Motor neuron (in vitro differentiated cells): ENCODE data around the gene SS18L1. TPM values are rescaled to one million over a fixed set of nuclear protein-coding genes. Genes with fewer than 3 reads are reported as not detected.

ENCODE experiments used
- ATAC-seq, 8 experiments: fragments of 200-7000 bp; cut with Tn5 transposase; replicated peaks in 6 of 8; 2 replicates each; pipeline ENCODE4 v1.8.0; 2021; ENCODE audit warnings: mild to moderate bottlenecking in 8 of 8, moderate library complexity in 8 of 8
- H3K27ac ChIP-seq, 2 donors: fragments of 250-450 bp; sonication (Bioruptor Pico); 2 replicates each; pipeline ENCODE4 v1.9.0; 2021; ENCODE audit warnings: antibody characterized with exemption in 2 of 2, mild to moderate bottlenecking in 2 of 2, moderate library complexity in 1 of 2
- H3K4me1 ChIP-seq, 2 donors: fragments of 250-450 bp; sonication (Bioruptor Pico); replicated peaks in 1 of 2; 2 replicates each; pipeline ENCODE4 v1.6.1; 2021; ENCODE audit warnings: antibody characterized with exemption in 2 of 2, mild to moderate bottlenecking in 2 of 2, moderate library complexity in 1 of 2
- H3K4me3 ChIP-seq, 5 donors: fragments of 250-450 bp; sonication (Bioruptor Pico); 2 replicates each; pipeline ENCODE4 v1.9.0; 2021; ENCODE audit warnings: antibody characterized with exemption in 5 of 5, mild to moderate bottlenecking in 5 of 5, moderate library complexity in 4 of 5
- WGBS, 10 experiments: fragments of 450-650 bp; shearing (Covaris generic); methylation state at CpG; one replicate each; pipeline ENCODE4 v1.0.0; 2022; 5-methylcytosine and 5-hydroxymethylcytosine counted together
- in situ Hi-C, 9 experiments: fragments of 400-800 bp; cut with MboI; loops; one replicate each; pipeline ENCODE4 v1.15.0; 2021; ENCODE audit warnings: low sequenced_read_pairs in 9 of 9, low pct_unique_long_range_greater_than_20kb in 2 of 9; ENCODE audit not compliant: unreplicated experiment in 9 of 9
- total RNA-seq, 8 experiments: library from RNA; unstranded; fragments of 300-600 nt; gene quantifications; 2 replicates each; pipeline versions ENCODE4 v1.2.3 to v1.2.4, GENCODE V29; 2022

Gene SS18L1
- total RNA-seq, 8 experiments from 2014 or later: 9.5 to 32.0 (median 29.5) TPM

DNA sequence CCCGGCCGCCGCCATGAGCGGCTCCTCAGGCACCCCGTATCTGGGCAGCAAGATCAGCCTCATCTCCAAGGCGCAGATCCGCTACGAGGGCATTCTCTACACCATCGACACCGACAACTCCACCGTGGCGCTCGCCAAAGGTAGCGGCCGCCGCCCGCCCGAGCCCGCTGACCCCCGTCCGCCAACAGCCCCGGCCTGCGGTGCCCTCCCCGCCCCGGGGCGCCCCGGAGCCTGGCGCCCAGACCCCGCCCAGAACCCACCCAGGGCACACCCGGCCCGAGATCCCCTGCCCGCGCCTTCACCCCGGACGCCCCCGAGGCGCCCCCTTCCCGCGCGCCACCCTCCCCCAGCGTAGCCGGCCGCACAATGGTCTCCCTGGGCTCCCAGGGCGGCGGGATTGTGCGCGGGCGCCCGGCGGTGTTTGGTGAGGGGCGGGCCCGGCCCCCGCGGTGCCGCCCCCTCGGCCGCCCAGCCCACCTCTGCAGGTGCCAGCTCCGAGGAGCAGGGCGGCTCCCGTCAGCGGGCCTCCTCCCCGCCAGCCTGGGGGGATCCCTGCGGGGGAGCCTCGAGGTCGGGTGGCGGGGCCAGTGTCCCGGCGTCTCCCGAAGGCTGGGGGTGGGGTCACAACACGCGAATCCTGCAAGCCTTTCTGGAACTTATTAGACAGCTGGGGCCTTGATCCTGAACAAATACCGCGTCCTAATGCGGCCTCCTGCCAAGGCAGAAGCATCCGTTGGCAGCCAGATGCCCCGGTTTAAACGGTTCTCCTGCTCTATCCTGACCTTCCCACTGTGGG is 20.7 kb upstream of the SS18L1 start:
- peak overlapping the region; percentile 84 to 92 for H3K27ac ChIP-seq
- in situ Hi-C loops: loop anchor here in 1 of 9 experiments (10.0 kb wide), 1 partner anchor 118 kb away; no protein-coding TSS in a partner anchor
- H3K4me3 ChIP-seq: peak overlapping the region; percentile 61 to 85 (median 69)
- WGBS, 10 experiments: 0 to 10% (median 0%) methylated on average over 2 to 5 of the region's 77 CpGs; no CpG with 5 or more reads in 7 of the 10 experiments
- ATAC-seq: peak in 7 of 8 experiments; percentile 0 to 42 (median 8)
- peaks cover 14 to 16% of the 10 kb centered on the region in 2 donors for H3K4me1 ChIP-seq

- in situ Hi-C loops: loop anchor here in 1 of 9 experiments (10.0 kb wide), 1 partner anchor 119 kb away; no protein-coding TSS in a partner anchor
- Histone ChIP-seq H3K4me1 (peaks cover 12 to 14% of the 10 kb centered on the region in 2 donors), H3K4me3 (peak overlapping the region; percentile 61 to 85 (median 69)), H3K27ac (peak overlapping the region; percentile 2 to 92)
- peak in 1 of 8 experiments; percentile 1 for ATAC-seq
- WGBS, 10 experiments: 0 to 68% (median 47%) methylated on average over 1 to 7 of the region's 19 CpGs; no CpG with 5 or more reads in 3 of the 10 experiments
Observed at GRCh38 chr20:62123450-62124118, 20.0 kb upstream of the SS18L1 start.

GRCh38 chr20:62126141-62126540 is 17.4 kb upstream of the SS18L1 start:
- no peak overlapping the region for H3K27ac ChIP-seq
- in situ Hi-C loops: loop anchor here in 6 of 9 experiments (10.0 to 25.0 kb wide), 2 partner anchors 114 to 121 kb away; no protein-coding TSS in a partner anchor
- 94 to 100% (median 98%) methylated on average over 1 to 17 of the region's 20 CpGs; no CpG with 5 or more reads in 4 of the 10 experiments for WGBS, 10 experiments
- H3K4me1 ChIP-seq: peaks cover 10 to 12% of the 10 kb centered on the region in 2 donors
- no peak overlapping the region for H3K4me3 ChIP-seq
- ATAC-seq: no peak

DNA sequence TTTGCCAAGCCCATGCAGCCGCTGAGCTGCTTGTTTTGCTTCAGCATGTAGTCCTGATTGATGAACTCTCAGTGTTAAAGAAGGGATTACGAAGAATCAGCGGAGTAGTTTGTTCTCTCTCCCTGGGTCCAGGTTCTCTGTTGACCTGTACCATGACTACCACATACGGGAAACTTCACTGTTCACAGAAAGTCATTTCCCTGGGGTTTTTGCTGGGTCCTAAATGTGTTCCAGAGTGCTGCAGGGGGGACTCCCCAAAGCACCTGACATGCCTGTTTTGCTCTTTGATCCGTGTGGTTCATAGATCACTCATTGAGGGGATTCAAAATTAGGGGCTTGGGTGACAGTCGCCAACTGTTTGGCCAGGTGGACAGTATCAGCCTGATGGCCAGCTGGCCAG is 15.8 kb upstream of the SS18L1 start:
- no peak for ATAC-seq
- Histone ChIP-seq H3K4me3 (no peak overlapping the region), H3K4me1 (peaks cover 9 to 12% of the 10 kb centered on the region in 2 donors), H3K27ac (no peak overlapping the region)
- 80 to 100% (median 93%) methylated on average over 1 to 6 of the region's 6 CpGs; no CpG with 5 or more reads in 3 of the 10 experiments for WGBS, 10 experiments
- in situ Hi-C loops: loop anchor here in 6 of 9 experiments (10.0 to 25.0 kb wide), 2 partner anchors 115 to 123 kb away; no protein-coding TSS in a partner anchor

- H3K4me3 ChIP-seq: no peak overlapping the region
- in situ Hi-C loops: loop anchor here in 6 of 9 experiments (10.0 to 25.0 kb wide), 2 partner anchors 116 to 124 kb away; no protein-coding TSS in a partner anchor
- H3K4me1 ChIP-seq: peaks cover 9 to 11% of the 10 kb centered on the region in 2 donors
- H3K27ac ChIP-seq: no peak overlapping the region
- 60 to 100% (median 88%) methylated on average over 1 to 6 of the region's 6 CpGs; no CpG with 5 or more reads in 1 of the 10 experiments for WGBS, 10 experiments
- ATAC-seq: no peak
Observed at GRCh38 chr20:62128502-62128901, 15.1 kb upstream of the SS18L1 start.

- H3K27ac ChIP-seq: no peak overlapping the region
- WGBS, 10 experiments: 83 to 100% (median 98%) methylated on average over 1 to 11 of the region's 20 CpGs; no CpG with 5 or more reads in 1 of the 10 experiments
- no peak overlapping the region for H3K4me3 ChIP-seq
- in situ Hi-C loops: loop anchor here in 6 of 9 experiments (10.0 to 25.0 kb wide), 2 partner anchors 118 to 125 kb away; no protein-coding TSS in a partner anchor
- H3K4me1 ChIP-seq: no peaks in the 10 kb centered on the region
- ATAC-seq: no peak
Observed at GRCh38 chr20:62129731-62130531, 13.6 kb upstream of the SS18L1 start.

DNA sequence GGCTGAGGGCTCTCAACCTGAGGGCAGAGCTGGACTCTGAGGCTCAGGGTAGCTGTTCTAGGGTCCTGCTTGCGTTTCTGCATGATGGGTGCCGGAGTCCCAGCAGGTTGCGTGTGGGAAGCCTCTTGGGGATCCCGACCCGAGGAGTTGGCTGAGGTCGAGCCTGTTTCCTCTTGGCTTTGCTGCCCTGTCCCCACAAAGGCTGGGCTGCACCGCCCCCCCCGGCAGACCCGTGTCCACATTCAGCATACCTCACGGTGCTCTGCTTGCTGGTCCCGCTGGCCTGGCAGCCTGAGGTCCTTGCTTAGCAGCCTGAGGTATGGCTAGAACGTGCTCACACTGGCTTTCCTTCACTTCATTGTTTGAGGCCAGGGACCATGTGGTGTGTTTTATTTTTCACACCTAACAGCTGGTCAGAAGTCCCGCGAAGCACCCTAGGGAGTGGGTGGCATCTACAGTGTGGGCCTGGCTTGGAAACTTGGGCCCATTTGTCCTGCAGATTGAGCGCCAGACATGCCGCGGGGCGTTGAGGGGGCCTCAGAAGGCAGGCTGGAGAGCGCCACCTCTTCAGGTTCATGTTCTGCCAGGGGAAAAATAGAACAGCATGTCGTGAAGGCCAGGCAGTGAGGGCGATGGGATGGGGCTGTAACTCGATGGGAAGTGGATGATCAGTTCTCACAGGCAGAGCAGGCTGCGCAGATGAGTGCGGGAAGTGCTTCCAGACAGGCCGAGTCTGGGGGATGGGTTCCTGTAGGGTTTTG is 11.8 kb upstream of the SS18L1 start:
- Histone ChIP-seq H3K4me3 (no peak overlapping the region), H3K4me1 (no peaks in the 10 kb centered on the region), H3K27ac (no peak overlapping the region)
- in situ Hi-C loops: loop anchor here in 5 of 9 experiments (25.0 kb wide), 1 partner anchor 119 kb away; no protein-coding TSS in a partner anchor
- ATAC-seq: no peak
- WGBS, 10 experiments: 60 to 97% (median 87%) methylated on average over 2 to 12 of the region's 25 CpGs; no CpG with 5 or more reads in 2 of the 10 experiments

DNA sequence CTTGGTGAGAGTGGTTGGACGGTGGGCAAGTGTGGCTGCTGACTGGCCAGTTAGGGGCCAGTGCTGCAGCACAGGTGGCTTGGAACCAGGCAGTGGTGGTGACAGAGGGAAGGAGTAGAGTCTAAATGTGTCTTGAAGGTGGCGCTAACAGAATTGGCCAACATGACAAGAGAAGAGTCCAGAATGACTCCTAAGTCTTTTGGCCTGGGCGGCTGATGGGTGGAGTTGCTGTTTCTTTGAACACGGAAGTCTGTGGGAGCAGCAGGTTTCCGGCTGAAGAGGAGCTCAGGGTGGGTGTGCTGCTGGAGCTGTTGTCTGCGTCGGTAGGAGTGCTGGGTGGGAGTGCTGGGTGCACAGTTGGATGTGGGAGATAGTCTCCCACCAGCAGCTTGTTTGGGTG is 11.1 kb upstream of the SS18L1 start:
- whole genome bisulfite sequencing, 10 experiments: 40 to 100% (median 80%) methylated on average over 1 to 7 of the region's 7 CpGs; no CpG with 5 or more reads in 4 of the 10 experiments

DNA sequence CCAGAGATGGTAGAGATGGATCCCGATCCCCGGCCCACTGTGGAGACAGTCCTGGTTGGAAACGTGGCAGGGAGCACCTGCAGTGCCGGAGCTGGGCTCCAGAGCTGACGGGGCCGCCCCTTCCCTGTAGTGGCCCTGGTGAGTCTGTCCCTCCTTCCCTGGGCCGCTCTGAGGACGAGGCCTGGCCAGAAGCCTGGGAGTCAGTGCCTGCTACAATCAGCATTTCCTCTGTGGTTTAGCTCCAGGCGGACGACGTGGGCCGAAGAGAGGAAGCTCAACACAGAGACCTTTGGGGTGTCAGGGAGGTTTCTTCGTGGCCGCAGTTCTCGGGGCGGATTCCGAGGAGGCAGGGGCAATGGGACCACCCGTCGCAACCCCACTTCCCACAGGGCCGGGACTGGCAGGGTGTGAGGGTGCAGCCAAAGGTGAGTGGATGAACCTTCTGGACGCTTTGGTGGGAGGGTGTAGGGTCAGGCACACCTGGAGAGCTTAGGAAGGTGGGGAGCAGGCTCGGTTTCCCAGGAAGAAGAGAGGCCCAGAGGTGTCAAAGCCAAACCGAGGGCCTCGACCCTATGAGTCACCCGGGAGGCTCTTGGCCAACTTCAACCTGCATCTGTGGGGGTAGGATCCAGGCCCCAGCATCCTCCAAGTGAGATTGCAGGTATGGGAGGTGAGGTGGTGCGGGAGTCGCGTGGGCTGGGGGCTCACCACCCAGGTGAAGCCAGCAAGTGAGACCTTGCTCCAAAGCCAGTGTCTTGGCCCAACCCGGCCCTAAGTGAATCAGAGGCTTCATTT is 10.3 kb upstream of the SS18L1 start:
- in situ Hi-C loops: loop anchor here in 5 of 9 experiments (25.0 kb wide), 1 partner anchor 121 kb away; no protein-coding TSS in a partner anchor

More for the DNA sequence above, 11.1 kb upstream of the SS18L1 start:
- no peak overlapping the region for H3K27ac ChIP-seq
- in situ Hi-C loops: loop anchor here in 5 of 9 experiments (25.0 kb wide), 1 partner anchor 120 kb away; no protein-coding TSS in a partner anchor
- no peak overlapping the region for H3K4me3 ChIP-seq
- H3K4me1 ChIP-seq: no peaks in the 10 kb centered on the region
- no peak for ATAC-seq

GRCh38 chr20:62133864-62134263 is 9.7 kb upstream of the SS18L1 start:
- in situ Hi-C loops: loop anchor here in 5 of 9 experiments (25.0 kb wide), 1 partner anchor 122 kb away; no protein-coding TSS in a partner anchor
- peak in 5 of 8 experiments; percentile 3 to 44 (median 3) for ATAC-seq
- 80 to 100% (median 91%) methylated on average over 1 to 9 of the region's 12 CpGs; no CpG with 5 or more reads in 2 of the 10 experiments for WGBS, 10 experiments
- no peak overlapping the region for H3K27ac ChIP-seq
- no peak overlapping the region for H3K4me3 ChIP-seq
- no peaks in the 10 kb centered on the region for H3K4me1 ChIP-seq

More for the DNA sequence above, 10.3 kb upstream of the SS18L1 start:
- Histone ChIP-seq H3K4me3 (no peak overlapping the region), H3K27ac (no peak overlapping the region), H3K4me1 (no peaks in the 10 kb centered on the region)
- peak in 3 of 8 experiments; percentile 5 to 19 (median 10) for ATAC-seq
- 80 to 100% (median 97%) methylated on average over 1 to 6 of the region's 29 CpGs; no CpG with 5 or more reads in 6 of the 10 experiments for WGBS, 10 experiments
